K562 treated with DMSO at 1 percent for 4 hours (cell line): Measurements from ENCODE around the gene NKAPD1. TPM values are rescaled to one million over a fixed set of nuclear protein-coding genes. Genes with fewer than 3 reads are reported as not detected.

Source experiments
- total RNA-seq: library from RNA; unstranded; fragments of 300-600 nt; gene quantifications from 2 replicates; pipeline ENCODE4 v1.2.3, GENCODE V29; 2022; ENCODE audit not compliant: insufficient read depth

NKAPD1 gene
- total RNA-seq = 13.3 and 13.5 TPM in 2 replicates

GRCh38 chr11:112073941-112074811, at the start of gene NKAPD1, which contains the start of gene PIH1D2:
Gene NKAPD1 (plus strand): TSS chr11:112074299. CDS start chr11:112075575, 1,276 bp downstream.
Gene PIH1D2 (minus strand): TSS chr11:112074017. CDS start chr11:112073174, 843 bp downstream.

GRCh38 chr11:112024773-112025678, 49.1 kb upstream of the NKAPD1 start, which contains the start of gene DLAT:
Gene DLAT (plus strand): TSS chr11:112025408. CDS start chr11:112025473, 65 bp downstream.

DNA sequence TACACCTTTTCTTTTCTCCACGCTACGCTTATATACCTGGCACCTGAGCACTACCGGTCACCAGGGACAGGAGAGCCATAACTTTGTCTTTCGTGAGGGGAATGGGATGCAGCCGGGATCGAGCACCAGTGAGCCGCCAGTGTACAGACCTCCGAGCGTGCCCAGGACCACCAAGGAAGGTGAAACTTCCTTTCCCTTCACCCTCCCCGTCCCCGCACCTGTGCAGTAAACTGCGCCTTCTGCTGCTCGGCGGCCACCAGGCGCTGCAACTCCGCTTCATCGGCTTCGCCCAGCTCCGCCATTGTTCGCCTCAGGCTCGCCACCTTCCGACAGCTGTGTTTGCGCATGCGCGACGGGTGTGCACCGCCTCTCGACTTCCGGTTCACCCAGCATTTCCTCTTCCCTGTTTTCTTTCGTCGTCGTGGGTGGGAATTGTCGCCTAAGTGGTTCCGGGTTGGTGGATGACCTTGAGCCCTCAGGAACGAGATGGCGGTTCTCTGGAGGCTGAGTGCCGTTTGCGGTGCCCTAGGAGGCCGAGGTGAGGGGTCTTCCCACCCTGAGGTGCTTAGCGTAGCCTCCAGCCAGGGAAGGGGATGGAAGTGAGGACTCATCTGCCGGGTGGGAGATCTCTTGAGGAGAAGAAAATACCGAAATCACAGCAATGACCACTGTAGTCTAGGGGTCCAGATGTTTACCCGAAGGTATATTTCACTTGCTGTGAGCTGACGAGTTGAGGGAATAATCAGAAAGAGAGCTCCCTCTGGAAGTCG, 12.5 kb downstream of the NKAPD1 start, which contains the start of the genes SDHD and TIMM8B:
TSS of gene SDHD (plus strand) at position 452 of the 770 bp plus-strand sequence. CDS start at position 487, 35 bp downstream.
TSS of gene TIMM8B (minus strand) at position 335 of the 770 bp plus-strand sequence. CDS start at position 302, 33 bp downstream.

Other genes starting within 250 kb of the NKAPD1 start
- gene ALG9, start 202.7 kb upstream of the NKAPD1 start, total RNA-seq = 13.7 and 16.7 TPM in 2 replicates
- gene FDXACB1, start 195.1 kb upstream of the NKAPD1 start, total RNA-seq = 0.74 and 0.84 TPM in 2 replicates
- gene CFAP68, start 194.8 kb upstream of the NKAPD1 start, total RNA-seq = 23.6 and 32.1 TPM in 2 replicates
- not detected in 2 replicates for gene CRYAB, start 162.5 kb upstream of the NKAPD1 start, total RNA-seq
- gene HSPB2, start 161.6 kb upstream of the NKAPD1 start, total RNA-seq = not detected in 2 replicates
- 0.71 TPM in 1 of 2 replicates, not detected in the other for gene C11orf52, start 155.4 kb upstream of the NKAPD1 start, total RNA-seq
- 1.4 and 1.9 TPM in 2 replicates for gene DIXDC1, start 137.0 kb upstream of the NKAPD1 start, total RNA-seq
- 35.0 and 35.8 TPM in 2 replicates for gene DLAT, start 48.9 kb upstream of the NKAPD1 start, total RNA-seq
- 1.2 TPM in 1 of 2 replicates, not detected in the other for gene PIH1D2, start 282 bp upstream of the NKAPD1 start, total RNA-seq
- 45.8 and 65.1 TPM in 2 replicates for gene TIMM8B, start 12.5 kb downstream of the NKAPD1 start, total RNA-seq
- 96.8 and 108 TPM in 2 replicates for gene SDHD, start 12.6 kb downstream of the NKAPD1 start, total RNA-seq
- gene IL18, start 89.8 kb downstream of the NKAPD1 start, total RNA-seq = 19.1 and 23.1 TPM in 2 replicates
- not detected in 2 replicates for gene TEX12, start 93.1 kb downstream of the NKAPD1 start, total RNA-seq
- 2.0 TPM in 1 of 2 replicates, not detected in the other for gene BCO2, start 101.2 kb downstream of the NKAPD1 start, total RNA-seq
- gene PTS, start 152.1 kb downstream of the NKAPD1 start, total RNA-seq = 12.3 and 12.5 TPM in 2 replicates
- gene PLET1, start 186.6 kb downstream of the NKAPD1 start, total RNA-seq = not detected in 2 replicates